H9 (cell line): ENCODE measurements around the gene PTGER3. TPM values are rescaled to one million over a fixed set of nuclear protein-coding genes. Genes with fewer than 3 reads are reported as not detected.

ENCODE experiments used
- DNase-seq: peaks from one replicate; pipeline ENCODE4 v3.0.0-alpha.2; 2017
- H2AFZ ChIP-seq: one replicate; pipeline ENCODE4 v1.6.1; 2013; ENCODE audit warnings: mild to moderate bottlenecking, low read length, control low read depth, moderate library complexity
- H2AK5ac ChIP-seq: 2 replicates; pipeline ENCODE4 v1.6.1; 2013; ENCODE audit warnings: low read length, control low read depth, mixed read lengths; ENCODE audit not compliant: insufficient read length
- H2BK120ac ChIP-seq: one replicate; pipeline ENCODE4 v1.6.1; 2013; ENCODE audit warnings: low read depth, mild to moderate bottlenecking, low read length, control low read depth, inconsistent platforms; ENCODE audit not compliant: poor library complexity, severe bottlenecking
- H2BK12ac ChIP-seq: 2 replicates; pipeline ENCODE4 v1.6.1; 2013; ENCODE audit warnings: low read length, control low read depth, mixed read lengths, low read depth; ENCODE audit not compliant: insufficient read length
- H2BK15ac ChIP-seq: 2 replicates; pipeline ENCODE4 v1.6.1; 2013; ENCODE audit warnings: low read depth, low read length, control low read depth
- H2BK20ac ChIP-seq: one replicate; pipeline ENCODE4 v1.6.1; 2013; ENCODE audit warnings: low read depth, mild to moderate bottlenecking, low read length, control low read depth, inconsistent platforms; ENCODE audit not compliant: poor library complexity, severe bottlenecking
- H2BK5ac ChIP-seq: 2 replicates; pipeline ENCODE4 v1.6.1; 2013; ENCODE audit warnings: low read length, control low read depth, mixed read lengths; ENCODE audit not compliant: insufficient read length
- H3K14ac ChIP-seq: 2 replicates; pipeline ENCODE4 v1.6.1; 2013; ENCODE audit warnings: low read length, control low read depth; ENCODE audit not compliant: insufficient read depth
- H3K18ac ChIP-seq: 2 replicates; pipeline ENCODE4 v1.6.1; 2013; ENCODE audit warnings: low read depth, mild to moderate bottlenecking, mixed read lengths, low read length, control low read depth; ENCODE audit not compliant: insufficient read length
- H3K23ac ChIP-seq: 2 replicates; pipeline ENCODE4 v1.6.1; 2013; ENCODE audit warnings: low read length, control low read depth, mixed read lengths, low read depth; ENCODE audit not compliant: insufficient read length
- H3K23me2 ChIP-seq: 2 replicates; pipeline ENCODE4 v1.6.1; 2013; ENCODE audit warnings: low read depth, mild to moderate bottlenecking, mixed read lengths, low read length, control low read depth; ENCODE audit not compliant: insufficient read length, poor library complexity, severe bottlenecking
- H3K27ac ChIP-seq: 2 replicates; pipeline ENCODE4 v1.5.1; 2013; ENCODE audit warnings: low read length, control low read depth, mixed read lengths, low read depth; ENCODE audit not compliant: insufficient read length
- H3K27me3 ChIP-seq: 2 replicates; pipeline ENCODE4 v1.6.1; 2013; ENCODE audit warnings: low read length, control low read depth, inconsistent platforms; ENCODE audit not compliant: insufficient read depth
- H3K4ac ChIP-seq: 2 replicates; pipeline ENCODE4 v1.6.1; 2013; ENCODE audit warnings: low read depth, mild to moderate bottlenecking, control low read depth, inconsistent platforms, low read length, moderate library complexity
- H3K4me1 ChIP-seq: 2 replicates; pipeline ENCODE4 v1.6.1; 2013; ENCODE audit warnings: low read length, control low read depth, inconsistent platforms; ENCODE audit not compliant: insufficient read depth
- H3K4me2 ChIP-seq: 2 replicates; pipeline ENCODE4 v1.6.1; 2013; ENCODE audit warnings: low read length, control low read depth, mixed read lengths; ENCODE audit not compliant: insufficient read length, insufficient read depth
- H3K56ac ChIP-seq: 2 replicates; pipeline ENCODE4 v1.6.1; 2013; ENCODE audit warnings: low read depth, mild to moderate bottlenecking, mixed read lengths, low read length, control low read depth; ENCODE audit not compliant: insufficient read length
- H3K79me1 ChIP-seq: 2 replicates; pipeline ENCODE4 v1.6.1; 2013; ENCODE audit warnings: low read depth, mild to moderate bottlenecking, moderate library complexity, low read length, control low read depth, inconsistent platforms; ENCODE audit not compliant: insufficient read depth, poor library complexity, severe bottlenecking
- H3K79me2 ChIP-seq: 2 replicates; pipeline ENCODE4 v1.6.1; 2013; ENCODE audit warnings: low read length, control low read depth, inconsistent platforms; ENCODE audit not compliant: insufficient read depth
- H3K9ac ChIP-seq: 2 replicates; pipeline ENCODE4 v1.6.1; 2013; ENCODE audit warnings: low read length, control low read depth, mixed read lengths; ENCODE audit not compliant: insufficient read length; ENCODE audit errors: extremely low read depth
- H3K9me3 ChIP-seq: one replicate; pipeline ENCODE4 v1.6.1; 2013; ENCODE audit warnings: low read depth, low read length, inconsistent platforms; ENCODE audit not compliant: control insufficient read depth
- H3T11ph ChIP-seq: one replicate; pipeline ENCODE4 v1.6.1; 2013; ENCODE audit warnings: mild to moderate bottlenecking, low read length, control low read depth, inconsistent platforms
- H4K20me1 ChIP-seq: one replicate; pipeline ENCODE4 v1.6.1; 2013; ENCODE audit not compliant: control insufficient read depth, insufficient read length, insufficient read depth
- H4K5ac ChIP-seq: 2 replicates; pipeline ENCODE4 v1.6.1; 2013; ENCODE audit warnings: low read depth, mild to moderate bottlenecking, mixed read lengths, low read length, control low read depth; ENCODE audit not compliant: insufficient read length
- H4K8ac ChIP-seq: replicated peaks from 2 replicates; pipeline ENCODE4 v1.6.1; 2013; ENCODE audit warnings: low read length, control low read depth, mixed read lengths, low read depth; ENCODE audit not compliant: insufficient read length
- H4K91ac ChIP-seq: 2 replicates; pipeline ENCODE4 v1.6.1; 2013; ENCODE audit warnings: low read depth, mild to moderate bottlenecking, moderate library complexity, mixed read lengths, low read length, control low read depth; ENCODE audit not compliant: insufficient read length
- H3K27ac Mint-ChIP-seq, 3 experiments: 2 replicates in 2 of 3; 3 replicates in 1 of 3; pipeline ENCODE4 v1.8.0; 2020 to 2021; ENCODE audit warnings: mixed read lengths in 3 of 3, mild to moderate bottlenecking in 1 of 3, moderate library complexity in 1 of 3
- H3K27me3 Mint-ChIP-seq: 2 replicates; pipeline ENCODE4 v1.8.0; 2021; ENCODE audit warnings: low read depth, mild to moderate bottlenecking, moderate library complexity, mixed read lengths
- H3K36me3 Mint-ChIP-seq, 3 experiments: 2 replicates in 2 of 3; 3 replicates in 1 of 3; pipeline ENCODE4 v1.8.0; 2020 to 2021; ENCODE audit warnings: low read depth in 3 of 3, mixed read lengths in 3 of 3; ENCODE audit not compliant: insufficient read depth in 1 of 3
- H3K4me1 Mint-ChIP-seq, 2 experiments: 2 replicates each; pipeline ENCODE4 v1.8.0; 2020; ENCODE audit warnings: mixed read lengths in 2 of 2
- H3K4me3 Mint-ChIP-seq, 2 experiments: 2 replicates in 1 of 2; 3 replicates in 1 of 2; pipeline ENCODE4 v1.8.0; 2020 to 2021; ENCODE audit warnings: mild to moderate bottlenecking in 2 of 2, mixed read lengths in 2 of 2, moderate library complexity in 1 of 2
- H3K9me3 Mint-ChIP-seq, 2 experiments: 2 replicates in 1 of 2; 3 replicates in 1 of 2; pipeline ENCODE4 v1.8.0; 2020; ENCODE audit warnings: mild to moderate bottlenecking in 2 of 2, mixed read lengths in 2 of 2, moderate library complexity in 1 of 2
- CTCF ChIP-seq: fragments of 200-600 bp; sonication (generic); conservative IDR thresholded peaks from 3 replicates; pipeline ENCODE4 v1.8.0; 2021; ENCODE audit warnings: antibody characterized with exemption, mild to moderate bottlenecking
- WGBS: extraction: QIAGEN DNeasy Blood & Tissue Kit; methylation state at CpG from one replicate; pipeline ENCODE4 v1.1.7; 2013; ENCODE audit warnings: missing lambda C conversion rate, low lambda C conversion rate, mixed read lengths; ENCODE audit not compliant: insufficient read length; ENCODE audit errors: extremely low coverage; 5-methylcytosine and 5-hydroxymethylcytosine counted together
- total RNA-seq: library from RNA; stranded (reverse); gene quantifications from 2 replicates; pipeline ENCODE4 v1.2.1, GENCODE V29; 2021

The PTGER3 gene
- total RNA-seq, 1 experiment from 2014 or later: 0.26 TPM

- H3K9me3 Mint-ChIP-seq: no peaks in the 10 kb centered on the region
- H3K79me2 ChIP-seq: no peaks in the 10 kb centered on the region
- TF ChIP-seq CTCF: no peak
- no peak overlapping the region for H4K91ac ChIP-seq
- no peak overlapping the region for H2BK5ac ChIP-seq
- H3T11ph ChIP-seq: no peak overlapping the region
- H2BK120ac ChIP-seq: no peak overlapping the region
- no peak overlapping the region for H4K5ac ChIP-seq
- H3K18ac ChIP-seq: no peak overlapping the region
- H3K9ac ChIP-seq: no peak overlapping the region
- no CpG with 5 or more reads among the region's 2 CpGs for WGBS
- no peak overlapping the region for H3K4me2 ChIP-seq
- no peak overlapping the region for H3K4me3 Mint-ChIP-seq
- no peaks in the 10 kb centered on the region for H3K4me1 ChIP-seq
- no peak overlapping the region for H3K27ac Mint-ChIP-seq
- H3K4ac ChIP-seq: no peak overlapping the region
- no peak overlapping the region for H3K56ac ChIP-seq
- no peak overlapping the region for H2AK5ac ChIP-seq
- no peak overlapping the region for H2BK12ac ChIP-seq
- H2AFZ ChIP-seq: no peak overlapping the region
- H3K23ac ChIP-seq: no peak overlapping the region
- H3K27me3 Mint-ChIP-seq: no peaks in the 10 kb centered on the region
- H3K23me2 ChIP-seq: no peaks in the 10 kb centered on the region
- DNase-seq: no peak
- H3K27ac ChIP-seq: no peak overlapping the region
- no peak overlapping the region for H2BK20ac ChIP-seq
- H3K36me3 Mint-ChIP-seq: no peaks in the 10 kb centered on the region; a peak in 1 of 7 replicates
- no peaks in the 10 kb centered on the region for H3K9me3 ChIP-seq
- no peak overlapping the region for H3K14ac ChIP-seq
- no peak overlapping the region for H4K8ac ChIP-seq
- H3K4me1 Mint-ChIP-seq: no peaks in the 10 kb centered on the region
- no peak overlapping the region for H2BK15ac ChIP-seq
- H4K20me1 ChIP-seq: no peaks in the 10 kb centered on the region
- no peaks in the 10 kb centered on the region for H3K27me3 ChIP-seq
- no peaks in the 10 kb centered on the region for H3K79me1 ChIP-seq
Observed at GRCh38 chr1:70979881-70980280, 67.7 kb downstream of the PTGER3 start.
